ENCODE results near the gene MAT2B.

The MAT2B gene

DNA sequence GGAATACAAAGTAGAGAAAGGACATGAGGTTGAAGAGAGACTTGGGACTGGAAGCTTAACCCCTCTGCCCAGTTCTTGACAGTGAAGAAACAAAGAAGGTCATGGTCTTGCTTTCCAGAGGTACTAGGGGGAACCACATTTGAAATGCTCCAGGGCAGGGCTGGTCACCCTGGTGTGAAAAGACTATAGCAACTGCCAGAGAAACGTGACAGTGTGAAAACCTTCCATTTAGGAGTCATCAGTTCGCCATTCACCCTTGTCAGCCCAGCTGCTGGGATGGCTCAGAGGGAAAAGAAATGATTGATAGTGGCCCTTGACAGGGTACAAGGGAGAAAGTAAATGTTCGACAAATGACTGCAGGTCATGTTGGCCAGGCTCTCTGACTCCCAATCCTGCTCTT, 56.7 kb downstream of the MAT2B start:
- DNase-seq = no peak

DNA sequence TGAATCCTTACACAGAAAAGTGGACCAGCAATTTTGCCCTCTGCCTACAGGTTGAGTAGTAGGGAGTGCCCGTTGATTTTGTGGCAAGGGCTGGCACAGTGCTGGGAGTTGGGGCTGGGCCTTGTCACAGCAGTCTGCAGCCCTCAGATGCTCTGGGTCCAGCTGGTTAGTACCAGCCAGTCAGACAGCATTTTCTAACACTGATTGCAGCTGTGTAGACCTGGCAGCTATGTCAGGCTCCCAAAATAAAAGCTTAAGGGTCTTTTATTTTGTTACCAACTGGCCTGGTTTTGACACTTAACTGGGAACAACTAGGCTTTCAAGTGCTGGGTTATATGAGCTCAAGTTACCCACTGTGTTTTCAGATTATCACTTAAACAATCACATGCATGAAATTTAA, 57.7 kb downstream of the MAT2B start:
- DNase-seq = no peak

GRCh38 chr5:163563880-163564279, 58.5 kb downstream of the MAT2B start:
- no peak for DNase-seq

DNA sequence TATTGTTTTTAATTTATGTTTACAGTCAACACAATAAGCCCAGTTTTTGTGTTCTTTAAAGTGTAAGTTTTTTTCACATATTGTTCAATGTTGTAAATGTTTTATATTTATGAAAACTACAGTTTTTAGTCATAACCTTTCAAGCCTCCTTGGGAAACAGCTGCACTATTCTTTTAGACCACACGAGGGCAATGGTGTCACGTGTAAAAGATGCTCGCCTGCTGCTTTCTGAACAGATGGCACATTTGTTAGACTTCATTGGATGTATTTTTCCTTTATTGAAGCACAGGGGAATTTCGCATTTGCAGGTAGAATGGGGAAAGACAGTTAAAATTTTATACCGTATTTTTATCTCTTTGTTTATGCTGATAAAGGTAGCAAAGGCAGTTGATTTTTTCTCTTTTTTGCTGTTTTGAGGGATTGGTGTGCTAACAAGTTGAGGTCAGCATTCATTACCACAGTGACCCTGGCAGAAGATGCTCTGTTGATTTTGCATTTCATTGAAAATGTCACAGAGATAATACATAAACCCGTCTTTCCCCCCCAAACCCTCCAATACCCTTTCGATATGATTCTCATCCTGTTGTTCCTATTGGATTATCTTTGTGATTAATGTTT, 59.0 kb downstream of the MAT2B start:
- DNase-seq = peak; percentile 62

DNA sequence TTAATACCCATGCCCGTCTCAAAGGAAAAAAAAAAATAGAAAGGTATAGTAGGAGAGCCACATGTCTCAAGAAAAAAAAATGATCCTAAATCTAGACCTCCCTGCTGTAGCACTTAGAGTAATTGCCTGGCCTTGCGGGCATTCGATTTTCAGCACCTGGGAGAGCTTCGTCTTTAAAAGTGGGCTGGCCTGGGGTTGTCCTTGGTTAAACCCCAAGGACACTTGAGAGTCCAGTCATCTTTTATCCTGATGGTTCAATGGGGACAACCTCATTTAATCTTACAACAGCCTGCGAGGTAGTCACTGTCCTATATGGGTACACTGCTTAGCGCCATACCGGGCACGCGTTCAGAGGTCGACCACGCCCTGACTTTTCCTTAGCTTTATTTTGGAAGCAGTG, 60.1 kb downstream of the MAT2B start:
- no peak for DNase-seq

- peak; percentile 3 for DNase-seq
Measured at GRCh38 chr5:163565931-163566608, 60.7 kb downstream of the MAT2B start.

- no peak for DNase-seq
Measured at GRCh38 chr5:163566678-163567077, 61.3 kb downstream of the MAT2B start.

DNA sequence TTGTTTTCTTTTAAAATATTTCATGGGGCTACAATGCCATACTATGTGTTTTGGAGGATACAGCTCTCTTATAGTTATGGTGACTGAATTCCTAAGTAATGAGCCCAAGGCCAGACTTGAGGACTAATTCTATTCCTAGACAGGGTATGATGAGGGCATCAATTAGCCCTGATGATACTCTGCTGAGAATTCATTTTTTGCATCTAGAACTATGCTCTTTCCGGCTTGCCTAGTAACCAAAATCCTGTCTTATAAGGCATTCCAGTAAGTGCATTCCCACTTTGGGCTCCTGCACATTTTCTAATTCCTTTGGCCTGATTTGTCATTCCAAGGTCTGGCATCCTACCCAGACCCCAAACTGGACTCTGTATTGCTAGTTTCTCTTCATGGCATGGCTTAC, 62.4 kb downstream of the MAT2B start:
- DNase-seq = no peak
